Breast epithelium (tissue), 4 donors: ENCODE data around the gene OR10A4. TPM values are rescaled to one million over a fixed set of nuclear protein-coding genes. Genes with fewer than 3 reads are reported as not detected.

Source experiments
- DNase-seq, 2 donors: peaks; one replicate each; pipeline ENCODE4 v3.0.0-alpha.2; 2019; ENCODE audit warnings: low spot score in 2 of 2
- H3K27ac ChIP-seq, 2 donors: fragments of 200-600 bp; sonication (generic) in 1 of 2; one replicate each; pipeline ENCODE4 v1.5.1; 2016 to 2019; ENCODE audit warnings: mild to moderate bottlenecking in 1 of 2
- H3K27me3 ChIP-seq, 2 donors: fragments of 200-600 bp; sonication (generic) in 1 of 2; one replicate each; pipeline versions ENCODE4 v1.5.1 to v1.6.0; 2017 to 2019; ENCODE audit warnings: control low read depth in 1 of 2, mild to moderate bottlenecking in 1 of 2
- H3K36me3 ChIP-seq: fragments of 200-600 bp; one replicate; pipeline ENCODE4 v1.5.1; 2019
- H3K4me1 ChIP-seq, 2 donors: fragments of 200-600 bp; sonication (generic); one replicate each; pipeline ENCODE4 v1.5.1; 2016 to 2019; ENCODE audit warnings: control low read depth in 1 of 2
- H3K4me3 ChIP-seq, 3 donors: fragments of 200-600 bp; sonication (generic); 1 replicate in 2 of 3; 2 replicates in 1 of 3; pipeline ENCODE4 v1.5.1; 2016 to 2019; ENCODE audit warnings: mild to moderate bottlenecking in 3 of 3, moderate library complexity in 2 of 3
- H3K9me3 ChIP-seq, 2 donors: fragments of 200-600 bp; sonication (generic) in 1 of 2; one replicate each; pipeline ENCODE4 v1.5.1; 2016 to 2019; ENCODE audit warnings: control low read depth in 1 of 2
- POLR2A ChIP-seq: fragments of 450-650 bp; IDR thresholded peaks from one replicate; pipeline ENCODE4 v1.6.1; 2016; ENCODE audit warnings: antibody characterized with exemption, mild to moderate bottlenecking, moderate library complexity
- POLR2AphosphoS5 ChIP-seq, 3 donors: sonication (generic); formaldehyde crosslinking; IDR thresholded peaks; one replicate each; pipeline ENCODE4 v1.6.1; 2017; ENCODE audit warnings: antibody characterized with exemption in 3 of 3
- intact Hi-C: fragments of 100-400 bp; cut with DNase I; formaldehyde crosslinking; loops from one replicate; pipeline ENCODE4 v1.15.1; 2023; ENCODE audit warnings: low total_unique reads
- total RNA-seq, 3 donors: library from RNA; depleted of rRNA; stranded (reverse); fragments of >200 nt; gene quantifications; one replicate each; pipeline ENCODE4 v1.1.0, GENCODE V29; 2016
- TF ChIP-seq, protein P1 (sequence below), 3 donors: fragments of 450-650 bp; IDR thresholded peaks; one replicate each; pipeline ENCODE4 v1.5.1; 2016 to 2017; ENCODE audit warnings: antibody characterized with exemption in 3 of 3, mild to moderate bottlenecking in 3 of 3, moderate library complexity in 3 of 3

OR10A4 gene, protein sequence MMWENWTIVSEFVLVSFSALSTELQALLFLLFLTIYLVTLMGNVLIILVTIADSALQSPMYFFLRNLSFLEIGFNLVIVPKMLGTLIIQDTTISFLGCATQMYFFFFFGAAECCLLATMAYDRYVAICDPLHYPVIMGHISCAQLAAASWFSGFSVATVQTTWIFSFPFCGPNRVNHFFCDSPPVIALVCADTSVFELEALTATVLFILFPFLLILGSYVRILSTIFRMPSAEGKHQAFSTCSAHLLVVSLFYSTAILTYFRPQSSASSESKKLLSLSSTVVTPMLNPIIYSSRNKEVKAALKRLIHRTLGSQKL
- total RNA-seq = not detected

DNA sequence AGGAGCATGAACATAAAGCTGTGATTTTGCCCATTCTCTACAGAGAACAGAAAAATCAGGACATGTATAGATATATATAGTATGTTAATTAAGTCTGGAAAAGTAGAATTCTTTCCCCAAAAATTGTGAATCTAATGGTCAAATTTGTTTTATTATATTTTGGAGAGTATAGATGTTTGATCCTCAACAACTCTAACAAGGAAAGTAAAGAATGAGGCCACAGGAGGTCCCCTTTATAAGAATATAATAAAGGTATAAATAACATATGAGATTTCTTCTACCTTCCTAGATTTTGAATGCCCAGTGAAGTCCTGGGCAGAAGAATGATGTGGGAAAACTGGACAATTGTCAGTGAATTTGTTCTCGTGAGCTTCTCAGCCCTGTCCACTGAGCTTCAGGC lies at the start of gene OR10A4:
Gene OR10A4, plus strand, starts transcription at position 301 of the 400 bp plus-strand sequence. Its CDS starts 23 bp downstream, at position 324.
- Histone ChIP-seq H3K9me3 (no peaks in the 10 kb centered on the region), H3K36me3 (no peaks in the 10 kb centered on the region), H3K4me3 (no peak within 1 kb of the TSS), H3K27me3 (no peaks in the 10 kb centered on the region), H3K27ac (no peak within 1 kb of the TSS), H3K4me1 (no peaks in the 10 kb centered on the region)
- intact Hi-C loops = no loop called here
- TF ChIP-seq POLR2A (no peak), POLR2AphosphoS5 (IDR thresholded peaks at IDR 0.05) (no peak)
- no peak for DNase-seq

DNA sequence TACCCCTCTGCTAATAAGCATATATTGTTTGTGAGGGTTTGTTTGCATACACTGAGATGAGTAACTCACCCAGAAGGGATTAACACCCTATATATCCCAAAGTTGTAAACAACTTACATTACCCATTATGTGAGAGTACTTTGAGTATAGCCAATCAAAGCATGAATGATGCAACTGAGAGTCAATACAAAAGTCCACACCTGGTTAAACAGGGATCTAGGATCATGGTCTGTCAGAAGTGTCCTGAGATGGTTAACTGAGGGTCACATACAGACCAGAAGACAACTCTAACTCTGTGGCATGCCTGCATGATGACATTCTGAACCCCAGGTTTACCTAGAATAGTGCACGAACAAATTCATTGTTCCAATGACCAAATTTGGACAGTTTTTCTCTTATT lies 48.3 kb upstream of the OR10A4 start:
- TF ChIP-seq, protein P1, sequence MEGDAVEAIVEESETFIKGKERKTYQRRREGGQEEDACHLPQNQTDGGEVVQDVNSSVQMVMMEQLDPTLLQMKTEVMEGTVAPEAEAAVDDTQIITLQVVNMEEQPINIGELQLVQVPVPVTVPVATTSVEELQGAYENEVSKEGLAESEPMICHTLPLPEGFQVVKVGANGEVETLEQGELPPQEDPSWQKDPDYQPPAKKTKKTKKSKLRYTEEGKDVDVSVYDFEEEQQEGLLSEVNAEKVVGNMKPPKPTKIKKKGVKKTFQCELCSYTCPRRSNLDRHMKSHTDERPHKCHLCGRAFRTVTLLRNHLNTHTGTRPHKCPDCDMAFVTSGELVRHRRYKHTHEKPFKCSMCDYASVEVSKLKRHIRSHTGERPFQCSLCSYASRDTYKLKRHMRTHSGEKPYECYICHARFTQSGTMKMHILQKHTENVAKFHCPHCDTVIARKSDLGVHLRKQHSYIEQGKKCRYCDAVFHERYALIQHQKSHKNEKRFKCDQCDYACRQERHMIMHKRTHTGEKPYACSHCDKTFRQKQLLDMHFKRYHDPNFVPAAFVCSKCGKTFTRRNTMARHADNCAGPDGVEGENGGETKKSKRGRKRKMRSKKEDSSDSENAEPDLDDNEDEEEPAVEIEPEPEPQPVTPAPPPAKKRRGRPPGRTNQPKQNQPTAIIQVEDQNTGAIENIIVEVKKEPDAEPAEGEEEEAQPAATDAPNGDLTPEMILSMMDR (IDR thresholded peaks at IDR 0.05) = no peak
- TF ChIP-seq POLR2AphosphoS5 (IDR thresholded peaks at IDR 0.05) = no peak
- no peak for TF ChIP-seq POLR2A
- no peak for DNase-seq
- Histone ChIP-seq H3K36me3 (no peaks in the 10 kb centered on the region), H3K27ac (no peak overlapping the region), H3K9me3 (no peaks in the 10 kb centered on the region), H3K4me3 (no peak overlapping the region), H3K4me1 (no peaks in the 10 kb centered on the region), H3K27me3 (no peaks in the 10 kb centered on the region)
- intact Hi-C loops = no loop called here

DNA sequence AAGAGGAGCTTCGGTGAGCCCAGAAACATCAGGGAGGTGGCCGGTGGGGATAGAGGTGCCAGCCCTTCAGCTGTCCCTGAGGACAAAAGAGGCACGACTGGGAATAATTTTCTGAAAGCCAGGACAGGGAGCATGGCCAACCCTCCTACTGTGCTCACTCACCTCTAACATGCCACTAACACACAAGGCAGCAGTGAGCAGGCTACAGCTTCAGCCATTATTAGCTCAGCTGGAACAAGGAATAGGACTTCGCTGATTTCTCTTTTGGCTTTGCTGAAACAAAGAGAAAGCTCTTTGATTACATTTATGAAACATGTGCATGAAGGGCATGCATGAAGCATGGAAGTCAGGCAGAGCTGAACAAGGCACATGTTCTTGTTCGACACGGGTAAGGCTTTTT lies 43.1 kb upstream of the OR10A4 start:
- H3K4me3 ChIP-seq = no peak overlapping the region
- H3K36me3 ChIP-seq = no peaks in the 10 kb centered on the region
- no peak for TF ChIP-seq POLR2AphosphoS5 (IDR thresholded peaks at IDR 0.05)
- TF ChIP-seq, protein P1 (IDR thresholded peaks at IDR 0.05) = no peak
- TF ChIP-seq POLR2A = no peak
- H3K27me3 ChIP-seq = no peaks in the 10 kb centered on the region
- intact Hi-C loops = no loop called here
- no peak overlapping the region for H3K27ac ChIP-seq
- no peak for DNase-seq
- no peaks in the 10 kb centered on the region for H3K4me1 ChIP-seq
- H3K9me3 ChIP-seq = no peaks in the 10 kb centered on the region

DNA sequence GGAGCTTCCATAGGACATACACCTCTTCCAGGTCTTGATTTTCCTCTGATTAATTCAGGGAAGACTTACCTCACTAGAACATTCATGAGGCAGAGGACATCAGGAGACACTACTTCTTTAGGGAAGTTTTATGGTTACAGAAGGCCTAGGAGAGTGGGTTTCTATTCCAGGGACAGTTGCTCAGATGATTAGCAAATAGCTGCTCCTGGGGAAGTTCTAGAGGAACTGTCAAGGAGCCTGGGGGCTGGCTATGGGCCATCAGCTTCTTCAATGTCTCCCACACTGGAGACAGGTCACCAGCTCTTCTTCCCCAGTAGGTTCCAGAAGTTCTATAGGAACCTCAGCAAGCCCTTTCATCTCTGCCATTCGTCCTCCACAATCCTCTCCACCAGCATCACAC lies 42.4 kb upstream of the OR10A4 start:
- Histone ChIP-seq H3K4me3 (no peak overlapping the region), H3K4me1 (no peaks in the 10 kb centered on the region), H3K27me3 (no peaks in the 10 kb centered on the region), H3K36me3 (no peaks in the 10 kb centered on the region), H3K27ac (no peak overlapping the region), H3K9me3 (no peaks in the 10 kb centered on the region)
- TF ChIP-seq POLR2A (no peak), POLR2AphosphoS5 (IDR thresholded peaks at IDR 0.05) (no peak)
- TF ChIP-seq, protein P1 (IDR thresholded peaks at IDR 0.05) = no peak
- DNase-seq = no peak
- intact Hi-C loops = no loop called here

DNA sequence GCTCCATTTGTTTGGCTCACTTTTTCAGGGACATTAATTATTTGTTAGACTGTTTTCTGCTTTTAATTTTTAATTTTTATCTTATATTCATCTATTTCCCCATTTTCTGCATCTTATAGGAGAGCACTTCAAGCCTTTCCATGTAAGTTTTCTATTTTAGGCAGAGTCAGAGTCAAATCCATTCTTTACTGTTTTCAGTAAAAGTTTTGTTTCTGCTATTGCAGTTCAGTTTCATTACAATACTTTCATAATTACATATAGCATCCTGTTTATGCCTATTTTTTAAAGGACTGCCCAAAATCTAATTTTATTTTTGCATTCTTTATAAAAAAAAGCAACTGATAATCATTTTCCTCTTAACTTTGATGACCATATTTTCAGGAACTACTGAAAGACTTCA lies 34.7 kb upstream of the OR10A4 start:
- Histone ChIP-seq H3K9me3 (peaks cover 4 to 8% of the 10 kb centered on the region in 2 donors), H3K27me3 (no peaks in the 10 kb centered on the region), H3K36me3 (no peaks in the 10 kb centered on the region), H3K4me3 (no peak overlapping the region), H3K27ac (no peak overlapping the region), H3K4me1 (no peaks in the 10 kb centered on the region)
- DNase-seq = no peak
- intact Hi-C loops = no loop called here
- TF ChIP-seq, protein P1 (IDR thresholded peaks at IDR 0.05) = no peak
- TF ChIP-seq POLR2A = no peak
- no peak for TF ChIP-seq POLR2AphosphoS5 (IDR thresholded peaks at IDR 0.05)
